UCSD-AML1 (cell line): Measurements from ENCODE around the gene FCGR3A.

Source experiments
- DNase-seq: peaks from one replicate; lab custom pipeline; 2025; ENCODE audit not compliant: unreplicated experiment; lab: John Stamatoyannopoulos, UW

The FCGR3A gene

DNA sequence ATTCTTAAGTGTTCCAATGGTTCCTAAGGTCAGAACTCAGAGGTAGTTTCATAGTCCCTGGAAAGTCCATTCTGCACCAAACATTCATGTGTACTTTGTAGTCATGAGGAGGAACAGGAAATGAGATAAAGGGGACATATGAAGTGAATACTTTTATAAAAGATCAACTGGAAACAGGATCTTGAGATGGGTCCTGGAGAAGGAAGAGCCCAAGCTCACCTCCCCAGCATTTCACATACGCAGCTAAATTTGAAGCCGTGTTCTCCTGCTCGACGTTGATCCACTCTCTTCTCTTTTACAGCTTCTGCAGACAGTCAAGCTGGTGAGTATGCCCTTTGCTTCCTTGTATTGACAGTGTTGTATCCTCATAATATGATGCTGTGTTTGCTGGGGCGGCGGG is 43.9 kb downstream of the FCGR3A start:
- DNase-seq: no peak

DNA sequence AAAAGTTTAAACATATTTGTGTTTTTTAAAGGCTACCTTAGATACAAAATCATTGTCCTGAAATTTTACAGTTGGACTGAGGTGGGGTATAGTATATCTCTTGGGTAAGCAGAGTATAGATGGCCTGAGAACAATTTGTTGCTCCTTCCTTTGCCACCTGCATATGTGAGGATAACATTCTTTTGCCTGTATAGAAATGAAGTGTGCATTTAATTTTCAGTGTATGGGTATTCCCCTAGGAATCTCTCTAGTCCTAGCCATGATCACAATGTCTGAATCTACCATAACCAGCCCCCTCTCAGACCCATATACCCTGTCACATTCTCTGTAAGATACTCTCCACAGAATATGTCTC is 46.2 kb downstream of the FCGR3A start:
- DNase-seq: no peak

DNA sequence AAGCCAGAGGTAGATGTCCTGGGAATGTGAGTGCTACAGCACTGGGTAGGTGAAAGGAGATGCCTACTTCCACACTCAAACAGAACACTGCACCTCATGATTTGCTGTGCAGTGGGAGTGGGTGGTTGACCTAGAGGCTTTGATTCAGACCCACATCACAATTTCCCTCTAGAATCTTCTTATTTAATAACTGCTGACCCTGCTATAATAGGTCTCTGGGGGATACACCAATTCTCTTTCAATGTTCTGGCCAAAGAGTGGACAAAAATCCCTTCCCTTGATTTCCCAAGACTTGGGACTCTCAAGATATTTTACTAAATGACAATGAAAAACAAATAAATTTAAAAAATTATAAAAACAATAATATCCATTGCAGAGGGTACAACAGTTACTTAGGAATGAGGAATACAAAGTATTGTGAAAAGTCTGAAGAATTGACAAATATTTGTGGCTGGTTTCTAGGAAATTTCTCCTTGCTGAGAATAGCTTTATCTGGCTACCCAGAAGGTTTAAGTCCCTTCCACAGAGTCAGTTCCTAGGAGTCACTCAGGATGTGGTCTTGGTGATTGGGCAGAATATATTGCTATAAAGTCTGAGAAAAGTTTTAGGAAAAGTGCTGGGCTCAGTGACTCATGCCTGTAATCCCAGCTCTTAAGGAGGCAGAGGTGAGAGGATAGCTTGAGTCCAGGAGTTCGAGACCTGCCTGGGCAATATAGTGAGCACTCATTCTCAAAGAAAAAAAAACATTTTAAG is 46.8 kb downstream of the FCGR3A start:
- no peak for DNase-seq

DNA sequence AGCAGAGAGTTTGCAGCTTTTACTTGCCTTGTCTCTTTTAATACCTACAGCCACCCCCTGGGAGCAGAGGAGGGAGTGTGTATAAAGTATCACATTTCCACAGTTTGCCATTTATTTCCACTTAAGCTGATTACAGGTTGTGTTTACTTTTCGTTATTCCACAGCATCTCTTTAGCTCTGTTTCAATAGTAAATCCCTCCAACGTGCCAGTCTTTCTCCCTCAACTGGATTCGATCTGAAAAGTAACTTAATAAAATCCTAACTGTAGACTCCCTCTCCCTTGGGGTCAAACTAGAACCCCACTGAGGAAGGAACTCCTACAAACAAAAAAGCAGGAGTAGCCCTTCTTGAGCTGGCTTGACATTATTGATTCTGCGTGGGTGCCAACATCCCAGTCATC is 47.4 kb downstream of the FCGR3A start:
- no peak for DNase-seq

DNA sequence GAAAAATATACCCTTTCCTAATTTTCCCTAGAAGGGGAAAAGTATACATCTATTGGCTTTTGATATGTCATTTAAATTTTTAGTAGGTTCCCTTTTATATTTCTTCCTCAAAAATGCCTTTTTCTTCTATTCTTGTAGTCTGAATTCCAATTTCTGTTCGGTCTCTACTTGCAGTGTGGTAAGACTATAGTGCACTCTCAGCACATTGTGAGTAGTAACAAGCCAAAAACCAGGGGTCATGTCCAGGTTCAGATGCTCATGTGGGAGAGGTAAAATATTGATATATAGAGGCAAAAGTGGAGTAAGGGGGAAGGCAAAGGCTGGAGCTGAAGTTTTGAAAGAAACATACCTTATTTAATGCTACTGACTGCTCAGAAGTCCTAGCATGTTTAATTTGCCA is 48.4 kb downstream of the FCGR3A start:
- no peak for DNase-seq

DNA sequence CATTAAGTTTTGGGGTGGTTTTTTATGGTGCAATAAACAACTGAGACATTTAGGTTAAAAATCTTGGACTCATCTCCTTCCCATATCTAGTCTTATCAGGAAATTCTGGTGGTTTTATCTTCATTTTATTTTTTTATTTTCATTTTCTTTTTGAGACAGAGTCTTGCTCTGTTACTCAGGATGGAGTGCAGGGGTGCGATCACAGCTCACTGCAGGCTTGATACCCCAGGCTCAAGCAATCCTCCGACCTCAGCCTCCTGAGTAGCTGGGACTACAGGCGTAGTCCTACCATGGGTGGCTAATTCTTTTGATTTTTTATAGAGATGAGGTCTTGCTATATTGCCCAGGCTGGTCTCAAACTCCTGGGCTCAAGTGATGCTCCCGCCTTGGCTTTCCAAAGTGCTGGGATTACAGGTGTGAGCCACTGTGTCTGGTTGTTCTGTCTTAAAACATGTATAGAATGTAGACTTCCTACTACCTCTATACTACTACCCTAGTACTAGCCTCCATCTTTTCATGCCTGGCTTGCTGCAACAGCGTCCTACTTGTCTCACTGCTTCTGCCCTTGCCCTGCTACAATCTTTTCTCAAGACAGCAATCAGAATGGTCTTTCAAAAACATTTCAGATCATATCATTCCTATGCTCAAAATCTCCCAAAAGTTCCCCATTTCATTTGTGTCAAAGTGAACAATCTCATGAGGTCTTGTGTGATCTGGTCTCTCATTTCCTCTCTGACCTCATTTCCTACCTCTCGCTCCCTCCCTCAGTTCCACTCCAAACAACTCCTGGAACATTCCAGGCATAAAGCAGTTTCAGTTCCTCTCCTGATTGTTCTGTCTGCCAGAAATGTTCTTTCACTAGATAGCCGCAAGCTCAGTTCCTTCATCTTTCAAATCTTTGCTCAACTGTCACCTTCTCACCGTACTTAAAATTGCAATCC is 50.2 kb downstream of the FCGR3A start:
- DNase-seq: no peak

DNA sequence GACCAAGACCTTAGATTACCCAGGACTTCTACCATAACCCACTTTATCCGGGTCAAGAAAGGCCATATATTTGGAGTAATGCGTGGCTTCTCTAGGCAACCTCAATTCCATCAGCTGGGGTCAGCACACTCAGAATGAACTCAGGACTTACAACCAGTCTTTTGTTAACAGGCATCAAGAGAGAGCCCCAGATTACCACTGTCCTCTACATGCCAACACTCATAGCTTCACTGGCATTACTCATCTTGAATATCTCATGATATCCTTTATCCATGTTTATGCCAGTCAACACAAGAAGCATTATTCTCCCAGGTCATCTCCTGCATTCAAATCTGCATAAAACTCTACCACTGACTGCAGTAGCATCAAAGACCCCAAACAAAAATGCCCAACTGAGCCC is 51.0 kb downstream of the FCGR3A start:
- DNase-seq: no peak

DNA sequence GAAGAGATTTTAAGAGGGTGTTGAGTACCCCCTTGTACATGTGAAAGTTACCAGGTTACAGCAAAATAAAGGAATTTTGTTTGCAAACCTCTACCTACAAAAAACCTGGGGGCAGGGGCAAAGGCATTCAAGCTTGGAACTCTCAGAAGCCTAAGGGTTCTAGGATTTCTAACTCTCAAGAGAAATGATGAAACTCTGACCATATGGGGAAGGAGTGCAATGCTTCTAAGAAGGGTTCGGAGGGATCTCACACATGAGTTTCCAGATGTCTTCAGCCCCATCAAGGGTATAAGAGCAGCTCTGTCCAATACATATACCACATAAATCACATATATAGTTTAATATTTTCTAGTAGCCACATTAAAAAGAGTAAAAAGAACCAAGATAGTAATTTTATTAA is 51.7 kb downstream of the FCGR3A start:
- DNase-seq: no peak

DNA sequence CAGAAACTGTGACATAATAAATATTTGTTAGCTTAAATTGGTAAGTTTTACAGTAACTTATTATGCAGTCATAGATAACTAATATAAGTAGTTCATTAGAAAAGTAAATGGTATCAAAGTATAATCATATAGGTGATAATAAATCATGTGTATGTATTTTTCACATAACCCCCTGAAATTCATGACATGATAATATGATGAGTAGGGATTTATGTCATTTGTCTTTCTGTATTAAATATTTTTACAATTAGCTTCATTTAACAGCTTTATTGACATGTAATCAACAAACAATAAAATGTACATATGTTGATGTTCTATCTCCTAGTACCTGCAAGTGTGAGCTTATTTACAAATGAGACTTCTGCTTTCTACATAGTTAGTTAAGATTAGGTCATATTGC is 54.1 kb downstream of the FCGR3A start:
- DNase-seq: no peak

DNA sequence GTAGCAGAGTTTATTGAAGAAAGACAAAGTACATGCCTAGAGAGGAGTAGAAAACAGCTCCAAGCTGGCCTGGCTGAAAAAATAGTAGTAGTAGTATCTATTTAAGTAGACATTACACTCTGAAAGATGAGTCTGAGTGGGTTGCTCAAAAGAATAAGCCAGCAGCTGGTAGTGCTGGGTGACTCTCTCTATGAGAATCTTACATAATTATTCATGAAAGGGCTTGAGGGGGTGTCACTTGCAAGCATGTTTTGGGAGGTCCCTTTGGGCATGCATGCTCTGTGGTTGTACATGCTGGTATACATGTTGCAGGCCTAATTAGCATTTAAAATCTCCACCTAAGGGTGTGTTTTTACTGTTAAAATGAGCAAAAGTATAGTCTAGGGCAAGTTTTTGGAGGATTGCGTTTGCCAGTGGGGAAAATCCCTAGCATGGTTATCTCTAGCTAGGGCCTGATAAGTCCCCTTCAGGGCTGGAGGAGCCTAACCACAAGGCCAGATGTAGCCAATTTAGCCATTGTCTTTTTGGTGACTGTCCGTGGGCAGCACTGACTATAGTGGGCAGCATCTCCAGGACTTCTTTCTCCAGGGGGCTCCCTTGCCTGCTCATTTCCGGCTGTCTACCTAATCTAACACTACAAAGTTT is 55.4 kb downstream of the FCGR3A start:
- DNase-seq: no peak

DNA sequence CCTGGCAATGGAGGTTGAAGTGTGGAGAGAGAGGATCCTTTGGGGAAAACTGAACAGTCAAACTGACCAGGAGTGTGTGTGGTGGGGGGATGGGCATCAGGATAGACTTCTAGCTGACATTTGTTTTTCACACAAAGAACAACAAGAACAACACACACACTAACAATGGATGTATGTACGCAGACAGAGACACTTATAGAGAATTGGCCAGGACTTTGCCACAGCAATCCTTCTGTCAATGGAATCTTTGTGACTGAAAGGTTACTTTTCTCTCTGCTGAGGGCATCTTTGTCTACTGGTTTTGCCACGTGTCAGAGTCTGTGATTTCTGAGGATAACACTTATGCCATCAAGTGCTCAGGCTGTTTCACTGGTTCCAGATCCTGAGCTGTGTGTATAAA is 56.8 kb downstream of the FCGR3A start:
- DNase-seq: no peak
